Epithelial cell of esophagus (primary cell): ENCODE data around the gene SMARCD1.

Experiments
- DNase-seq: peaks from one replicate; pipeline ENCODE4 v3.0.0; 2010; ENCODE audit warnings: low read depth
- H3K4me3 ChIP-seq: 2 replicates; pipeline ENCODE4 v1.5.1; 2011; ENCODE audit warnings: mild to moderate bottlenecking, low read length, control low read depth
- CTCF ChIP-seq: IDR thresholded peaks from 2 replicates; pipeline ENCODE4 v1.5.1; 2011; ENCODE audit warnings: low read depth, mild to moderate bottlenecking, low read length, control low read depth, inconsistent platforms; ENCODE audit not compliant: insufficient read depth; ENCODE audit errors: missing control alignments

The SMARCD1 gene

GRCh38 chr12:50050410-50051098, 34.6 kb upstream of the SMARCD1 start:
- peak overlapping the region; percentile 11 for H3K4me3 ChIP-seq
- DNase-seq, result peak; percentile 48
- no peak for TF ChIP-seq CTCF

- no peak overlapping the region for H3K4me3 ChIP-seq
- no peak for TF ChIP-seq CTCF
- DNase-seq, result no peak
Observed at GRCh38 chr12:50051101-50051806, 33.9 kb upstream of the SMARCD1 start.

GRCh38 chr12:50052544-50052943, 32.6 kb upstream of the SMARCD1 start:
- H3K4me3 ChIP-seq, result no peak overlapping the region
- no peak for TF ChIP-seq CTCF
- no peak for DNase-seq

- DNase-seq, result no peak
- TF ChIP-seq CTCF, result no peak
Observed at GRCh38 chr12:50052964-50053363, 32.2 kb upstream of the SMARCD1 start.

GRCh38 chr12:50053583-50053982, 31.6 kb upstream of the SMARCD1 start:
- no peak for DNase-seq
- no peak for TF ChIP-seq CTCF
- H3K4me3 ChIP-seq, result no peak overlapping the region

More at GRCh38 chr12:50052964-50053363, 32.2 kb upstream of the SMARCD1 start:
- no peak overlapping the region for H3K4me3 ChIP-seq

- H3K4me3 ChIP-seq, result peak overlapping the region; percentile 28
- peak; percentile 99 for TF ChIP-seq CTCF
- peak; percentile 63 for DNase-seq
Observed at GRCh38 chr12:50055831-50056638, 29.1 kb upstream of the SMARCD1 start.
